ENCODE results near the gene NTRK1.

Gene NTRK1

DNA sequence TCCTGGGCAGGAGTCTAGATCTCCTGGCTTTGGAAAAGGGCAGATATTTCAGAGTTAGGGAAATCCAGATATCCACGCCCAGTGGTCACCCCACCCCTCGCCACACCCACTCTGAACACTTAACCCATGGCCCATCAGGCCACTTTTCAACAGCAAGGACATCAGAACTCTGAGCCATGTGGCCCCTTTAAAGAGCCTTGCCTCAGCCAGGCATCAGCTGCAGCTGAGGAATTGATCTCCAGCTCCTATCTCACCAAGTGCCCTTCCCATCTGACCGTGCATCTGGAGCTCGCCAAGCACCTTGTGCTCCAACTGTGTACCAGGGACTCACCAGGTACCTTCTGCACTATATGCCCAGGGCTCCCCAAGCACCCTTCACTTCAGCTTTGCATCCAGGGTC lies 23.8 kb upstream of the NTRK1 start:
- DNase-seq (ENCODE audit: low read depth in 2 of 2, low spot score in 1 of 2), result no peak

DNA sequence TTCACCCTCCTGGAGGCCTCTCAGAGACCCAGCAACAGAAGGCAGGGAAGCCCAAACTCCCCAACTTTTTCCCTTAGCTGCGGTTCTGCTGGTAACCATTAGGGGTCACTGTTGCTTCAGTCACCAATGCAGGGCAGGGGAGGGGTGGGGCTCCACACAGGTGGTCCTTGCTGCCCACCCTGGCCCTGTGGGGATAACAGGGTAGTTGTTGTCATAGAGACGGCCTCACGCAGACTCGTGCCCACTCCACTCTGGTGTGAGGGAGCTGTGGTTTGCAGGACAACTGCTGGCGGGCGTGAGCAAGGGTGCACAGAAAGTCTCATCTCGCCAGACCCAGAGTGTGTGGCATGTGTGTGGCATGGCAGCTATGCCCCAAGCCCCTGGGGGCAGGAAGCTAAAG lies 21.7 kb upstream of the NTRK1 start:
- no peak for DNase-seq (ENCODE audit: low read depth in 2 of 2, low spot score in 1 of 2)

DNA sequence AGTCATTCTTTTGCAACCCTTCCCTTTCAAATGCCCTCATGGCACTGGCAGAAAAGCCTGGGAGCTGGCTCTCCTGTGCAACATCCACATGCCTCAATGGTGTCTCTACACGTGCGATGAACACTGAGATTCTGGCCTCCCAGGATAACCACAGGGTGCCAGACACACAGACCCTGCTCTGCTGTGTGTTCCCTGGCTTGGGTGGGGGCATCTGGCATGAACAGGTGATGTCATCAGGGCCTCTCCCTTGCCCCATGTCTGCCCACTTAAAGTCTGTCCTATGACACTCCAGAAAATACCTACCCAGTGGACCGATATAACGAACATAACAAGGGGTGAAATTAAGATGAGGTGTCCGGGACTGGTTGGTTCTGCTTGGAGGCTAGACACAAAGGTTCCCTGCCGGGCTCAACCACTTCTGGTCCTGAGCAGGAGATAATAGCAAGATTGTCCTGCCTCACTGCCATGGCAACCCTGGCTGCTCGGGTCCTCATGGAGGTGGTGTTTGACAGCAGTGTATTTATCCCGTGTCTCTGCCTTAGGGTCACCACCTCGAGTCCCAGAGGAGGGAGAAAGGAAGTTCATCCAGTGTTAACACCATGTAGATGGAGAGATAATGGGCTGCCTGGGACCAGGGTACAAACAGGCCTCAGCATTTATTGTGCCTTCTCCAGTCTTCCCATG lies 21.1 kb upstream of the NTRK1 start:
- DNase-seq (ENCODE audit: low read depth in 2 of 2, low spot score in 1 of 2), result no peak

- DNase-seq (ENCODE audit: low read depth in 2 of 2, low spot score in 1 of 2), result no peak
Measured at GRCh38 chr1:156840186-156840897, 20.3 kb upstream of the NTRK1 start.

- no peak for DNase-seq (ENCODE audit: low read depth in 2 of 2, low spot score in 1 of 2)
Measured at GRCh38 chr1:156840898-156841279, 19.8 kb upstream of the NTRK1 start.

- DNase-seq (ENCODE audit: low read depth in 2 of 2, low spot score in 1 of 2), result no peak
Measured at GRCh38 chr1:156841295-156841855, 19.3 kb upstream of the NTRK1 start.

- no peak for DNase-seq (ENCODE audit: low read depth in 2 of 2, low spot score in 1 of 2)
Measured at GRCh38 chr1:156842618-156843300, 17.9 kb upstream of the NTRK1 start.

DNA sequence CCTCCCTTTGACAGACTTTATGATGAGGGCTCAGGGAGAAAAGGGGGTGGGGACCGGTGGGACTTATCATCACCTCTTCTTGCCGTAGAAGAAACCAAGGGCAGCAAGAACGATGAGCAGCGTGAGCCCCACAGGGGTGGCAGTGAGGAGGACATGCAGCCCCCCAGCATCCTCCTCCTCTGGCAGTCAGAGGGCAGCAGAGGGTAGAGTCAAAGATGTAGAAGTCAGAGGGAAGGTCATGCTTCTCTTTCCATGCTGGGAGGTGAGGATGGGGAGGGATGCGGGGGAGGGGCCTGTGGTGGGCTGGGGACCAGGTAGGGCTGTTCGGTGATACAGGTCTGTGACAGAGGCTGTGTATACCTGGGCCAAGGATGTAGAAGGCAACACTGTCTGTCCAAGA lies 16.6 kb upstream of the NTRK1 start:
- DNase-seq (ENCODE audit: low read depth in 2 of 2, low spot score in 1 of 2), result no peak

DNA sequence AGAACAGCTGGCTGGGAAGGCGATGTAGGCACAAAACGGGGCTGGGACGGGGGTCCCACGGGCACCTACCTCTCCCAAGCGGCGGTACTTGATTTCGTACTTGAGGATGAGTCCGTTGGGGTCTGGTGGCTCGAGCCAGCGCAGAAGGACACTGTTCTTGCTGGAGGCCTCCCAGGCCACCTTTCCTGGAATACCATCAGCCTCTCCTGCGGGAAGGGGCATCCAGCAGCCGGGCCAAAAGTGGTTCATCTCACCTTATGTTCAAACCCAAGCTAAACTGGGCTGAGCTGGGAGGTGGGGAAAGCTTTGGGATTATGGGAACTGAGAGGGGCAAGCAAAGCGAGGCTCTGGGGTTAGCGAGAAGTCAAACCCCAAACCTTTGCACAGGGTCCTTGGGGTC lies 16.0 kb upstream of the NTRK1 start:
- DNase-seq (ENCODE audit: low read depth in 2 of 2, low spot score in 1 of 2), result no peak

- DNase-seq (ENCODE audit: low read depth in 2 of 2, low spot score in 1 of 2), result no peak
Measured at GRCh38 chr1:156845055-156845952, 15.4 kb upstream of the NTRK1 start.

DNA sequence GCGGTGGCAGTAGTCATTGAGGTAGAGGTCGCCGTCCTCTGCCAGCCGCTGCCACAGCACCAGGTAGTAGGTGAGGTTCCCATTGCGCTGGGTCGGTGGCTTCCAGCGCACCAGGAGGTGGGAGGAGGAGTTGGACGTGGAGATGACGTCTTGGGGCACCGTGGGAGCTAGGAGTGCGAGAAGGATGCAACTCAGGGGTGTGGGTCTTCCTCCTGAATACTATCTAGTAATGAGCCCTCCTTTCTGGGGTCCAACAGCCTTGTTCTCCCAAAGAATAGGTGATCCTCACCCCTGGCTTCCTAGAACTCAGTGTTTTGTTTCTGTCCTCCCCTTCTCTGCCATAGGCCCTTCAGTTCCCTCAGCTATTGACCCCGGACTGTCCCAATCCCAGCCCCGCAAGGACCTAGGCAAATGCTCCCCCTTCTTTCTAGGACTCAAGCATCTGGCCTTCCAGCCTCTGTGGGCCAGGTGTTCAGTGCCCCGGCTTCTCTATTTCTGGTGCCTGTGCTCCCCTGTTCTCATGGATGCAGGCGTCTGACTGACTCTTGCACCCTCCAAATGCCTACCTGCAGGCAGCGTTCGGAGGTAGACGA lies 14.6 kb upstream of the NTRK1 start:
- no peak for DNase-seq (ENCODE audit: low read depth in 2 of 2, low spot score in 1 of 2)

DNA sequence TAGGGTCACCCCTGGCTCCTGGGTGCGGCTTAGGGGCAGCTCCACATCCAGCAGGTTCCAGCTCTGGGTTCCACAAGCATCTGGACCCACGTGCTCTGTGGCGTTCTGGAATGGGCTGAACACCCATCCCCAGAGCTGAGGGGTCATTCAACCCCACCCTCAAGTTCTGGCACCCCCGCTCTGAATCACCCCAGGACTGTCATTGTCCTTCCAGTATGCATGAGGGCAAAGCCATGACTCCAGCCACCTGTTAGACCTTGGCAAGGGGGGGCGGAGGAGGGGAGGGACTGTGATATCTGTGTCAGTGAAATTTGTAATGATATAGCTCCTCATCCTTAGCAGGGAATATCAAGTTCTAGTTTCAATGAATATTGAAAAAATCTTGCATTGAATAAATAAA lies 14.0 kb upstream of the NTRK1 start:
- DNase-seq (ENCODE audit: low read depth in 2 of 2, low spot score in 1 of 2), result no peak

DNA sequence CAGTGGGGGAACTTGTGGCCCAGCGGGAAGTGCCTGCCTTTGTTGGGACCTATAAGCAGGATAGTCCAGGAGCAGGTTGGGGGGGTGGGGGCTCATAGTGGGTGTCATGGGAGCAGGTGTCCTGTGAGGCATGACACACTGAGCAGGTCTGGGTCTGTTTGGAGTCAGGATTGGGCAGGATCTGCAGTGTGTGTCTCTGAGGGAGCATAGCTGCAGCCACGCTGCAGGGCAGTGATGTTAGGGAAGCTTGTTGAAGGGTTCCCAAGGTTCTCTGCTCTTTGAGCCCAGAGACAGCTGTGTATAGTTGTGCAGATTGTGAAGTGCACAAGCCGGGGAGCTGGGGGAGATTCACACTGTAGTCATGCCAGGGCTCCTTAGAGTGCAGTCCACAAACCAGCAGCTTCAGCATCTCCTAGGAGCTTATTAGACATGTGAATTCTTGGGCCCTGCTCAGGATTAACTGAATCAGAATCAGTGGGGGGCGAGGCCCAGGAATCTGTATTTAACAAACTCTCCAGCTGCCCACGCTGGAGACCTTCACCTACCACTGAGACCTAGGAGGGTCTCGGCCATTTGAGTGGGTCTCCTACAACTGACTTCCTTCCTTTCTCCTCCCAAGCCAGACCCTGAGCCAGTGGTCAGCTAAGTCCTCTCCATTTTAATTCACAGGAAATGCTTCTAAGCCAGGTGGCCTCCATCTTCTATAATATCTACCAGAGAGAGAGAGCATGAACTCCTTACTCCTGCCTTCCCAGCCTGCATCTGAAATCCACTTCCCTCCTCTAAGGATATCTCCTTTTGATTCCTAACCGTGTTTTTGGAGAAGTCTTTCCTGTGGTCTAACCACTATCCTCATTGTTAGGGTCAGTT lies 12.8 kb upstream of the NTRK1 start:
- DNase-seq (ENCODE audit: low read depth in 2 of 2, low spot score in 1 of 2), result no peak

GRCh38 chr1:156848461-156849150 lies 12.1 kb upstream of the NTRK1 start:
- peak; percentile 45 to 50 for DNase-seq (ENCODE audit: low read depth in 2 of 2, low spot score in 1 of 2)

- no peak for DNase-seq (ENCODE audit: low read depth in 2 of 2, low spot score in 1 of 2)
Measured at GRCh38 chr1:156849151-156849496, 11.5 kb upstream of the NTRK1 start.

DNA sequence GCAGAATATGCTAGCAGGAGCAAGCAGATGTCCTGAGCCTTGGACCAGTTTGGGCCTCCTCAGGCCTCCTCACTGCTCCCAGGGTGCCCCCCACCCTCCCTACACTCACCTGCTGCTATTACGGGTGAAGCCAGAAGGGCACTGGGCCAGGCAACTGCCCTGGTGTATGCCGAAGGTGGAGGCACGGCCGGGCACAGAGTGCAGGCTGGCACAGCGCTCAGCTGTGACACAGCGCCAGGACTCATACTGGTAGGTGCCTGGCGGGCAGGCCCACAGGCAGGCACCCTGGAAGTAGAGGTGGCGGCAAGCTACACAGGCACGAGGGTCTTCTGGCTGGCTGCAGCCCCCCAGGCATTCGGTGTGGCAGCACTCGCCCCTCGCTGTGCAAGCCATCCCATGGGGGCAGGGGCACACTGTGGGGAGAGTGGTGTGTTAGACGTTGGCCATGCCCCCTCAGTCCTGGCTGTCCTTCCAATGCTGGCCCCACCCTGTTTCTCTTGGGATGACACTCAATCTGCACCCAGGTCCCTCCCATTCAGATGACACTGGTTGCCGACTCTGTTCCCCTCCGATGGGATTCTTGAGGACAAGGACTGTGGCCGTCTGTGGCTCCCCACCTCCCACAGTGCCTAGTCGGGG lies 8.8 kb upstream of the NTRK1 start:
- no peak for DNase-seq (ENCODE audit: low read depth in 2 of 2, low spot score in 1 of 2)

DNA sequence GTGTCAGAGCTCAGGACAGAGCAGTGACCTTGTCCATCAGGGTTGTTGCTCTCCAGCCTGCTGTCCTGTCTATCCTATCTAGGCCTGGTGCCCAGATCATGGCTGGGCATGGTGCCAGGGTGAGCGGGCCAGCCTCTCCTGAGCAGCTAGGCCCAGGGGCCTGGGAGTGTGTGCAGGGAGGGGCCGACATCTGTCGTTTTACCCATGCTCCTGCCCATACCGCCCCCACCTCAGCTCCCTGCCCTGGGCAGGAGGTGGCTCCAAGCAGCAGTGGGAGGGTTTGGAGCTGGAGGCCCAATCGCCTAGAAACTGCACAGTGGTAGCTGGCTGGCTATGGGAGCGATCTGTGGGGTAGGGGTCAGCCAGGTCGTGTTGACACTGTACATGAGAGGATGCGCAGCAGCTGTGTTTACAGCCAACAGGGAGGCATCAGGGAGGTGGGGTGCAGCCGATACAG lies 8.2 kb upstream of the NTRK1 start:
- DNase-seq (ENCODE audit: low read depth in 2 of 2, low spot score in 1 of 2), result no peak

- DNase-seq (ENCODE audit: low read depth in 2 of 2, low spot score in 1 of 2), result no peak
Measured at GRCh38 chr1:156853761-156854160, 6.9 kb upstream of the NTRK1 start.

DNA sequence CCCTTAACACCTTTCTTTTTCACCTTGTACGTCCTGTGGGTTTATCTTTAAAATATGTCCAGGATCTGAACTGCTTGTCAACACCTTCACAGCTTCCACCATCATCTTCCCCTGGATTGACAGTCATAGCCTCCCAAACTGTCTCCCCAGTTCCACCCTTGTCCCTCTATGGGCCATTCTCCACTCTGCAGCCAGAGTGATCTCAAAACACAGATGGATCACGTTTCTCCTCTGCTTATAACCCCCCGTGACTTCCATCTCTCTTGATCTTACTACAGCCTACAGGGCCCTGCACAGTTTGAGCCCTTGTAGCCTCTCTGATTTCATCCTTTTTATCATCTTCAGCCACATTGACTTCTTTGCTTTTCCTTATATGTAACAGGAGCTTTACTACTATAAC lies 6.0 kb upstream of the NTRK1 start:
- no peak for DNase-seq (ENCODE audit: low read depth in 2 of 2, low spot score in 1 of 2)

Data from stimulated activated CD8-positive, alpha-beta memory T cell treated with anti-CD3 and anti-CD28 coated beads, Interleukin-4, amount 100 ng/mL, for 1 hour (primary cell).